PC-3 (cell line): Measurements from ENCODE around the gene ENHO.

Experiments used
- EZH2 ChIP-seq: fragments of 300-600 bp; sonication (generic); IDR thresholded peaks from one replicate; pipeline ENCODE4 v1.6.1; 2017; ENCODE audit warnings: antibody characterized with exemption, mild to moderate bottlenecking, low read length; ENCODE audit not compliant: unreplicated experiment
- TF ChIP-seq, protein P1 (sequence below): fragments of 300-600 bp; sonication (generic); conservative IDR thresholded peaks from 2 replicates; pipeline ENCODE4 v1.5.1; 2017; ENCODE audit warnings: antibody characterized with exemption, low read depth, mild to moderate bottlenecking, low read length

DNA sequence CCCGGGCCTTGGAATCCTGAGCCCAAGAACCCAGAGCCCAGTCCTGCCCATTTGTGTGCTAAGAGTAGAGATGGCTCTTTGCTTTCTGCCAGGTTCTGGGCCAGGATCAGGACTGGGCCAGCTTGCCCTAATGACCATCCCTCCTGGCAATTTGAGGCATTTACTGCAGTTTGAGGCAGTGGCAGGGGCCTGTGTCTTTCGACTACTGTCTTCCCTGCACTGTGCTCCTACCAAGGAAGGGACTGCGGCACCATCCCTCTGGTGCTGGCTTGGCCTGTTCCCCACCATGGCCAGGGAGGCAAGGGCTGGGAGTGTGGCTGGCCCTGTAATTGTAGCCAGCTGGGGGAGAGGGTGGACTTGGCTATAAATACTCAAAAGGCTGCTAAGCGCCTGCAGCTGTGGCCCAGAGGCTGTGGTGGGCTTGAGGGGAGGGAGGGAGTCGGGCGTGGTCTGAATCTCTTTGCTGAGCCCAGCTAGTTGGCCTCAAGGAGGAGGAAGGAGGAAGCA is 4.6 kb downstream of the ENHO start:
- TF ChIP-seq, protein P1, sequence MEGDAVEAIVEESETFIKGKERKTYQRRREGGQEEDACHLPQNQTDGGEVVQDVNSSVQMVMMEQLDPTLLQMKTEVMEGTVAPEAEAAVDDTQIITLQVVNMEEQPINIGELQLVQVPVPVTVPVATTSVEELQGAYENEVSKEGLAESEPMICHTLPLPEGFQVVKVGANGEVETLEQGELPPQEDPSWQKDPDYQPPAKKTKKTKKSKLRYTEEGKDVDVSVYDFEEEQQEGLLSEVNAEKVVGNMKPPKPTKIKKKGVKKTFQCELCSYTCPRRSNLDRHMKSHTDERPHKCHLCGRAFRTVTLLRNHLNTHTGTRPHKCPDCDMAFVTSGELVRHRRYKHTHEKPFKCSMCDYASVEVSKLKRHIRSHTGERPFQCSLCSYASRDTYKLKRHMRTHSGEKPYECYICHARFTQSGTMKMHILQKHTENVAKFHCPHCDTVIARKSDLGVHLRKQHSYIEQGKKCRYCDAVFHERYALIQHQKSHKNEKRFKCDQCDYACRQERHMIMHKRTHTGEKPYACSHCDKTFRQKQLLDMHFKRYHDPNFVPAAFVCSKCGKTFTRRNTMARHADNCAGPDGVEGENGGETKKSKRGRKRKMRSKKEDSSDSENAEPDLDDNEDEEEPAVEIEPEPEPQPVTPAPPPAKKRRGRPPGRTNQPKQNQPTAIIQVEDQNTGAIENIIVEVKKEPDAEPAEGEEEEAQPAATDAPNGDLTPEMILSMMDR: no peak
- TF ChIP-seq EZH2: no peak
